KMS-11 (cell line): ENCODE measurements around the gene ACAD10.

Source experiments
- H2AFZ ChIP-seq: fragments of 200-600 bp; sonication (generic); 2 replicates; pipeline ENCODE4 v1.6.1; 2016; ENCODE audit warnings: antibody characterized with exemption, mixed run types, low read depth
- H3K27ac ChIP-seq: fragments of 200-600 bp; sonication (generic); 2 replicates; pipeline ENCODE4 v1.6.1; 2016; ENCODE audit warnings: mild to moderate bottlenecking, mixed run types
- H3K27me3 ChIP-seq: fragments of 200-600 bp; sonication (generic); 2 replicates; pipeline ENCODE4 v1.6.1; 2017; ENCODE audit warnings: mild to moderate bottlenecking, low read depth, mixed run types, moderate library complexity; ENCODE audit not compliant: insufficient read depth
- H3K36me3 ChIP-seq: fragments of 200-600 bp; sonication (generic); 2 replicates; pipeline ENCODE4 v1.6.1; 2017; ENCODE audit warnings: mild to moderate bottlenecking, mixed run types; ENCODE audit not compliant: insufficient read depth
- H3K4me1 ChIP-seq: fragments of 200-600 bp; sonication (generic); 2 replicates; pipeline ENCODE4 v1.6.1; 2016; ENCODE audit warnings: mild to moderate bottlenecking, low read depth, mixed run types; ENCODE audit not compliant: poor library complexity, severe bottlenecking
- H3K4me2 ChIP-seq: fragments of 200-600 bp; sonication (generic); 2 replicates; pipeline ENCODE4 v1.7.0; 2016; ENCODE audit warnings: mild to moderate bottlenecking, mixed run types
- H3K4me3 ChIP-seq: fragments of 200-600 bp; sonication (generic); IDR thresholded peaks from 2 replicates; pipeline ENCODE4 v1.6.1; 2017; ENCODE audit warnings: low read depth, low read length, mixed read lengths; ENCODE audit not compliant: insufficient read depth
- H3K79me2 ChIP-seq: fragments of 200-600 bp; sonication (generic); 2 replicates; pipeline ENCODE4 v1.6.1; 2016; ENCODE audit warnings: low read depth, mixed run types; ENCODE audit not compliant: insufficient read depth
- H3K9ac ChIP-seq: fragments of 200-600 bp; sonication (generic); 2 replicates; pipeline ENCODE4 v1.6.1; 2016; ENCODE audit warnings: mild to moderate bottlenecking, mixed run types
- H4K20me1 ChIP-seq: fragments of 200-600 bp; sonication (generic); 2 replicates; pipeline ENCODE4 v1.6.1; 2016; ENCODE audit warnings: mild to moderate bottlenecking, mixed run types; ENCODE audit not compliant: insufficient read depth
- CTCF ChIP-seq: fragments of 200-600 bp; sonication (generic); conservative IDR thresholded peaks from 2 replicates; pipeline ENCODE4 v1.6.1; 2017; ENCODE audit warnings: low read depth, mild to moderate bottlenecking, antibody characterized with exemption, low read length, moderate library complexity, mixed read lengths

ACAD10 gene

GRCh38 chr12:111741235-111741812 is 55.5 kb downstream of the ACAD10 start:
- no peaks in the 10 kb centered on the region for H3K27me3 ChIP-seq
- no peaks in the 10 kb centered on the region for H3K36me3 ChIP-seq
- TF ChIP-seq CTCF: no peak
- no peak overlapping the region for H3K9ac ChIP-seq
- H3K4me2 ChIP-seq: no peak overlapping the region
- no peaks in the 10 kb centered on the region for H4K20me1 ChIP-seq
- no peak overlapping the region for H3K4me3 ChIP-seq
- no peak overlapping the region for H2AFZ ChIP-seq
- no peak overlapping the region for H3K27ac ChIP-seq
- no peaks in the 10 kb centered on the region for H3K4me1 ChIP-seq
- H3K79me2 ChIP-seq: no peaks in the 10 kb centered on the region

- Histone ChIP-seq H3K4me3 (no peak overlapping the region), H3K27ac (no peak overlapping the region), H3K4me1 (no peaks in the 10 kb centered on the region), H3K36me3 (no peaks in the 10 kb centered on the region), H3K4me2 (no peak overlapping the region), H3K79me2 (no peaks in the 10 kb centered on the region), H2AFZ (no peak overlapping the region), H4K20me1 (no peaks in the 10 kb centered on the region), H3K27me3 (no peaks in the 10 kb centered on the region), H3K9ac (no peak overlapping the region)
- no peak for TF ChIP-seq CTCF
Observed at GRCh38 chr12:111745211-111745610, 59.4 kb downstream of the ACAD10 start.

- Histone ChIP-seq H3K36me3 (no peaks in the 10 kb centered on the region), H3K27ac (no peak overlapping the region), H3K4me2 (no peak overlapping the region), H3K9ac (no peak overlapping the region), H2AFZ (no peak overlapping the region), H3K4me3 (no peak overlapping the region), H3K27me3 (no peaks in the 10 kb centered on the region), H3K79me2 (no peaks in the 10 kb centered on the region), H4K20me1 (no peaks in the 10 kb centered on the region), H3K4me1 (no peaks in the 10 kb centered on the region)
- TF ChIP-seq CTCF: no peak
Observed at GRCh38 chr12:111747333-111747732, 61.5 kb downstream of the ACAD10 start.

- Histone ChIP-seq H3K4me1 (no peaks in the 10 kb centered on the region), H3K9ac (no peak overlapping the region), H3K36me3 (no peaks in the 10 kb centered on the region), H3K4me2 (no peak overlapping the region), H3K27me3 (no peaks in the 10 kb centered on the region), H4K20me1 (no peaks in the 10 kb centered on the region), H3K4me3 (no peak overlapping the region), H3K27ac (no peak overlapping the region), H3K79me2 (no peaks in the 10 kb centered on the region), H2AFZ (no peak overlapping the region)
- TF ChIP-seq CTCF: no peak
Observed at GRCh38 chr12:111748151-111748672, 62.4 kb downstream of the ACAD10 start.
